Activated CD4-positive, alpha-beta T cell treated with anti-CD3 and anti-CD28 coated beads, Interleukin-2, amount 10 ng/mL, durations not matched to agents 7 days and 5 days (primary cell): ENCODE measurements around the gene PTK7. TPM values are rescaled to one million over a fixed set of nuclear protein-coding genes. Genes with fewer than 3 reads are reported as not detected.
"Not testable (repeated sequence)": the region's sequence is repeated elsewhere in the genome, so short reads cannot be mapped to it uniquely, and the experiment has no call there.

ENCODE experiments used
- CTCF ChIA-PET: fragments of 350-600 bp; sonication (Branson Sonifier 250); formaldehyde crosslinking; loops from one replicate; lab custom pipeline; 2021; ENCODE audit warnings: antibody characterized with exemption; lab: Charles Lee
- POLR2A ChIA-PET: fragments of 350-600 bp; sonication (Branson Sonifier 250); formaldehyde crosslinking; loops from one replicate; lab custom pipeline; 2021; ENCODE audit warnings: antibody characterized with exemption; lab: Charles Lee
- DNase-seq: peaks from one replicate; pipeline ENCODE4 v3.0.0-alpha.2; 2020
- H3K27ac Mint-ChIP-seq: one replicate; pipeline ENCODE4 v1.8.0; 2021; ENCODE audit warnings: mild to moderate bottlenecking, moderate library complexity, mixed read lengths
- H3K27me3 Mint-ChIP-seq: one replicate; pipeline ENCODE4 v1.8.0; 2021; ENCODE audit warnings: mixed read lengths
- H3K36me3 Mint-ChIP-seq: one replicate; pipeline ENCODE4 v1.8.0; 2021; ENCODE audit warnings: low read depth, mixed read lengths
- H3K4me1 Mint-ChIP-seq: one replicate; pipeline ENCODE4 v1.8.0; 2021; ENCODE audit warnings: mixed read lengths
- H3K4me3 Mint-ChIP-seq: one replicate; pipeline ENCODE4 v1.8.0; 2021; ENCODE audit warnings: mild to moderate bottlenecking, moderate library complexity, mixed read lengths
- H3K9me3 Mint-ChIP-seq: one replicate; pipeline ENCODE4 v1.8.0; 2021; ENCODE audit warnings: mixed read lengths
- total RNA-seq, 2 experiments: library from RNA; stranded (reverse); gene quantifications; one replicate each; pipeline ENCODE4 v1.2.3, GENCODE V29; 2021

Gene PTK7
- total RNA-seq, 2 experiments from 2014 or later = 1.3 to 1.9 TPM

- H3K4me1 Mint-ChIP-seq = peaks cover 2% of the 10 kb centered on the region
- no peaks in the 10 kb centered on the region for H3K9me3 Mint-ChIP-seq
- CTCF ChIA-PET = interaction anchor here (0.7 kb wide), 1 partner anchor 60 kb away, joined by 3 read pairs; no protein-coding TSS in a partner anchor
- peaks cover 28% of the 10 kb centered on the region for H3K27me3 Mint-ChIP-seq
- no peak for DNase-seq
- no peak overlapping the region for H3K4me3 Mint-ChIP-seq
- H3K27ac Mint-ChIP-seq = no peak overlapping the region
- no peaks in the 10 kb centered on the region for H3K36me3 Mint-ChIP-seq
- POLR2A ChIA-PET = interaction anchor here (0.7 kb wide), 1 partner anchor 179 kb away, joined by 5 read pairs; no protein-coding TSS in a partner anchor
These were observed 2.6 kb downstream of the PTK7 start for GRCh38 chr6:43078691-43079090.

DNA sequence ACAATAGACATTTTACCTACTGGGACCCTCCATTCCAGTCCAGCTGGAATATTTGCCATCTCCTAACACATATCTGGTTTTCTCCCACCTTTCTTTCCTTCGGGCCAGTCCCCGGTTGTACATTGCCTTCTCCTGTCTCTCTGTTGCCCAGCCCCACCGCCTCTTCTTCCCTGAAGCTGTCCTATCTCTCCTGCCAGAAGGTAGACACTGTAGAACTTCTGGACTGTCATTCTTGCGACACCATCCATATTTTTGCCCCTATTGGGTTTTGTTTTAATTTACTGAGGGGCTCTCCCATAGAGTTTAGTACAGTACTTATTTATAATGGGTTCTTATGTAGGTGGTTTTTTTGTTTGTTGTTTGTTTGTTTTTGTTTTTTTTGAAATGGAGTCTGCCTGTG, 4.9 kb downstream of the PTK7 start:
- Mint-ChIP-seq H3K4me3 (no peak overlapping the region), H3K4me1 (peaks cover 2% of the 10 kb centered on the region), H3K9me3 (no peaks in the 10 kb centered on the region), H3K27ac (no peak overlapping the region), H3K27me3 (peaks cover 26% of the 10 kb centered on the region), H3K36me3 (no peaks in the 10 kb centered on the region)
- ChIA-PET CTCF (no interaction called here), POLR2A (interaction anchor here (0.6 kb wide), 1 partner anchor 39 kb away, joined by 3 read pairs; no protein-coding TSS in a partner anchor)
- DNase-seq = no peak

DNA sequence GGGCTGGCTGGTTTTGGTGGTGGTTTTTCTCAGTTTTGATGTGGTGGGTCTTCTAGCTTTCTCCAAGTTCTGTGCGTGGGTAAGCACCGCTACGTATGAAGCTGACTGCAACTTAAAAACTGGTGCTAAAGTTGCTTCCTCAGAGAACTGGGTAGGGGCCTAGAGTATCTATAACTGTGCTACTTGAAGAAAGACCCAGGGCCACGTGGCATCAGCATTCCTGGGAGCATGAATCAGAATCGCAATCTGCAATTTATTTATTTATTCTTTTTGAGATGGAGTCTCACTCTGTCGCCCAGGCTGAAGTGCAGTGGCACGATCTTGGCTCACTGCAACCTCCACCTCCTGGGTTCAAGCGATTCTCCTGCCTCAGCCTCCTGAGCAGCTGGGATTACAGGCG, 5.8 kb downstream of the PTK7 start:
- POLR2A ChIA-PET = interaction anchor here (0.6 kb wide), 2 partner anchors 40 to 145 kb away, joined by 3 read pairs; no protein-coding TSS in a partner anchor
- CTCF ChIA-PET, H3K9me3 Mint-ChIP-seq: not testable (repeated sequence)

GRCh38 chr6:43082806-43083655, 6.9 kb downstream of the PTK7 start:
- CTCF ChIA-PET = no interaction called here
- POLR2A ChIA-PET = interaction anchor here (0.6 kb wide), 1 partner anchor 1235 kb away, joined by 3 read pairs; no protein-coding TSS in a partner anchor
- no peak overlapping the region for H3K4me3 Mint-ChIP-seq

More for the DNA sequence above, 5.8 kb downstream of the PTK7 start:
- H3K4me3 Mint-ChIP-seq, H3K36me3 Mint-ChIP-seq, H3K4me1 Mint-ChIP-seq, H3K27ac Mint-ChIP-seq, DNase-seq: not testable (repeated sequence)
- H3K27me3 Mint-ChIP-seq = peaks cover 21% of the 10 kb centered on the region

DNA sequence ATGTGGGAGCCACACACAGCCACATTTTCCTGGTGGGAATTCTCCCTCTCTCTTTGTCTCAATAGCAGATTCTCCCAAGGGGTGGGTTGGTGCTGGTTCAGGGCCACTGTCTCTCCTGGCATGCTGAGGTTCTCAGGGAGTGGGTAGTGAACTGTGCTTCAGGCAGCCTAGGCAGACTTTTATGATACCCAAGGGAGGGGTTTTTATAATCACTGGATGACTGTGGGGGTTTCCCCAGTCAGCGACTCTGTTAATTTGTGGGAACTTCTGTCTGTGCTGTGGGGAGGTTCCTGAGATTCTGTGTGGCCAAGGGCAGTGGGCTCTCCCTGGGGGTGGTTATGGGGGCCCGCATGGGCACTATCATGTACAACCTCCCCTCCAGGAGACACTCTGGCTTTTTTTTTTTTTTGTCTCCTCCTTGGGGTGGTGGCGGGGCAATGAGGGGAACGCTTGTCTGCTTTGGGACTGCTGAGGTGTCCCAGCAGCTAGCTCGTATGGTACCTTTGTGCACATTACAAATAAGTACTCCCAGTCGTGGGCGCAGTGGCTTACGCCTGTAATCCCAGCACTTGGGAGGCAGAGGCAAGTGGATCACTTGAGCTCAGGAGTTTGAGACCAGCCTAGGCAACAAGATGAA, 10.0 kb downstream of the PTK7 start:
- POLR2A ChIA-PET = interaction anchor here (0.6 kb wide), 1 partner anchor 39 kb away, joined by 4 read pairs; no protein-coding TSS in a partner anchor
- Mint-ChIP-seq H3K27me3 (no peaks in the 10 kb centered on the region), H3K9me3 (no peaks in the 10 kb centered on the region), H3K4me1 (peaks cover 2% of the 10 kb centered on the region), H3K27ac (no peak overlapping the region), H3K36me3 (no peaks in the 10 kb centered on the region), H3K4me3 (no peak overlapping the region)
- no peak for DNase-seq
- CTCF ChIA-PET = interaction anchor here (1.3 kb wide), 1 partner anchor 10 kb away, joined by 3 read pairs; the partner anchor contains the start of gene PTK7

More at GRCh38 chr6:43082806-43083655, 6.9 kb downstream of the PTK7 start:
- no peaks in the 10 kb centered on the region for H3K9me3 Mint-ChIP-seq
- no peak for DNase-seq
- H3K36me3 Mint-ChIP-seq = no peaks in the 10 kb centered on the region
- peaks cover 10% of the 10 kb centered on the region for H3K27me3 Mint-ChIP-seq
- H3K4me1 Mint-ChIP-seq = peaks cover 2% of the 10 kb centered on the region
- H3K27ac Mint-ChIP-seq = no peak overlapping the region

GRCh38 chr6:43088654-43089056, 12.5 kb downstream of the PTK7 start:
- no peaks in the 10 kb centered on the region for H3K36me3 Mint-ChIP-seq
- CTCF ChIA-PET = interaction anchor here (0.6 kb wide), 2 partner anchors 49 to 203 kb away, joined by 3 to 4 read pairs; no protein-coding TSS in a partner anchor
- H3K27me3 Mint-ChIP-seq = no peaks in the 10 kb centered on the region
- no peaks in the 10 kb centered on the region for H3K9me3 Mint-ChIP-seq
- DNase-seq = no peak
- H3K4me1 Mint-ChIP-seq = peaks cover 12% of the 10 kb centered on the region
- H3K4me3 Mint-ChIP-seq = no peak overlapping the region
- POLR2A ChIA-PET = no interaction called here
- H3K27ac Mint-ChIP-seq = no peak overlapping the region

- ChIA-PET POLR2A (no interaction called here), CTCF (interaction anchor here (0.9 kb wide), 1 partner anchor 12 kb away, joined by 3 read pairs; no protein-coding TSS in a partner anchor)
- no peak overlapping the region for H3K27ac Mint-ChIP-seq
- H3K4me1 Mint-ChIP-seq = peaks cover 16% of the 10 kb centered on the region
- no peak for DNase-seq
- H3K9me3 Mint-ChIP-seq = no peaks in the 10 kb centered on the region
- H3K36me3 Mint-ChIP-seq = no peaks in the 10 kb centered on the region
- no peak overlapping the region for H3K4me3 Mint-ChIP-seq
- no peaks in the 10 kb centered on the region for H3K27me3 Mint-ChIP-seq
These were observed 13.4 kb downstream of the PTK7 start for GRCh38 chr6:43089467-43089866.

DNA sequence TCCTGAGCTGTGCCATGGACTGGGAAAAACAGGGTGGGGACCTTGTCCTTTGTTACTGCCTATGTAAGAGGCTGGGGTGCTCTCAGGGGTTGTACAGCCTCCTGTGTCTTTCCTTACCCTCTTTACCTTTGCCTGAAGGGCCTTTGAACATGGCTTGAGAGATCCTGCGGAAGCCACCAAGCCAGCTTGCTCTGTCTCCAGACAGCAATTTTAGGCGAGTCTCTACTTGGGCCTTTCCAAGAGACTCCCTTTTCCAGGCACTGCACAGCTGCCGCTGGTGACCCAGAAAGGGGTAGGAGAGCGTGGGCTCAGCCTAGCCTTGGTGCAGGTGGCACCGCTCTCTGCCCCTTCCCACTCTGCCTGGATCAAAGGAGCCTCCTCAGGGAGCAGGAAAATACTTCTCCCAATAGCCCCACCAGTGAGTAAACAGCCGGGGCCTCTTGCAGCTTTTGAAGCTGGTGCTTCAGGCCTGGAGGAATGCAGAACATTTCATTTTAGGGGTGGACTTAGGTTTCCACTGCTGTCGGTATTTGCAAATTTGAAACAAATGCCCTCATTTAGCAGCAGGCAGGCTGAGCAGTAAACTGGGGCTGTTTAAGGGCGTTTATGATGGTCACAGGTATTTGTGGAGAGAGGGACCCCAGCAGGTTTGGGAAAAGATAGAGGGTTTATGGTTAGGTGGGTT, 13.9 kb downstream of the PTK7 start:
- Mint-ChIP-seq H3K4me1 (peaks cover 16% of the 10 kb centered on the region), H3K36me3 (no peaks in the 10 kb centered on the region), H3K4me3 (no peak overlapping the region), H3K9me3 (no peaks in the 10 kb centered on the region), H3K27me3 (no peaks in the 10 kb centered on the region), H3K27ac (no peak overlapping the region)
- CTCF ChIA-PET = interaction anchor here (0.6 to 0.9 kb wide), 2 partner anchors 13 to 62 kb away, joined by 3 read pairs; no protein-coding TSS in a partner anchor
- DNase-seq = no peak
- POLR2A ChIA-PET = no interaction called here

GRCh38 chr6:43090559-43090956, 14.4 kb downstream of the PTK7 start:
- ChIA-PET POLR2A (no interaction called here), CTCF (interaction anchor here (0.6 kb wide), 2 partner anchors 25 to 61 kb away, joined by 3 read pairs; no protein-coding TSS in a partner anchor)
- Mint-ChIP-seq H3K27me3 (no peaks in the 10 kb centered on the region), H3K4me1 (peaks cover 19% of the 10 kb centered on the region), H3K4me3 (no peak overlapping the region), H3K36me3 (no peaks in the 10 kb centered on the region), H3K9me3 (no peaks in the 10 kb centered on the region), H3K27ac (no peak overlapping the region)
- DNase-seq = no peak

- ChIA-PET CTCF (interaction anchor here (0.6 kb wide), 1 partner anchor 26 kb away, joined by 3 read pairs; no protein-coding TSS in a partner anchor), POLR2A (interaction anchor here (0.6 kb wide), 1 partner anchor 320 kb away, joined by 5 read pairs; no protein-coding TSS in a partner anchor)
- no peaks in the 10 kb centered on the region for H3K27me3 Mint-ChIP-seq
- no peaks in the 10 kb centered on the region for H3K36me3 Mint-ChIP-seq
- H3K27ac Mint-ChIP-seq = no peak overlapping the region
- H3K4me3 Mint-ChIP-seq = no peak overlapping the region
- DNase-seq = no peak
- H3K9me3 Mint-ChIP-seq = no peaks in the 10 kb centered on the region
- peaks cover 23% of the 10 kb centered on the region for H3K4me1 Mint-ChIP-seq
These were observed 14.9 kb downstream of the PTK7 start for GRCh38 chr6:43091020-43091419.

GRCh38 chr6:43091436-43091991, 15.4 kb downstream of the PTK7 start:
- Mint-ChIP-seq H3K4me1 (peaks cover 28% of the 10 kb centered on the region), H3K36me3 (no peaks in the 10 kb centered on the region), H3K27me3 (no peaks in the 10 kb centered on the region), H3K27ac (no peak overlapping the region), H3K9me3 (no peaks in the 10 kb centered on the region), H3K4me3 (no peak overlapping the region)
- DNase-seq = no peak
- CTCF ChIA-PET = no interaction called here
- POLR2A ChIA-PET = interaction anchor here (0.6 kb wide), 1 partner anchor 320 kb away, joined by 5 read pairs; no protein-coding TSS in a partner anchor

DNA sequence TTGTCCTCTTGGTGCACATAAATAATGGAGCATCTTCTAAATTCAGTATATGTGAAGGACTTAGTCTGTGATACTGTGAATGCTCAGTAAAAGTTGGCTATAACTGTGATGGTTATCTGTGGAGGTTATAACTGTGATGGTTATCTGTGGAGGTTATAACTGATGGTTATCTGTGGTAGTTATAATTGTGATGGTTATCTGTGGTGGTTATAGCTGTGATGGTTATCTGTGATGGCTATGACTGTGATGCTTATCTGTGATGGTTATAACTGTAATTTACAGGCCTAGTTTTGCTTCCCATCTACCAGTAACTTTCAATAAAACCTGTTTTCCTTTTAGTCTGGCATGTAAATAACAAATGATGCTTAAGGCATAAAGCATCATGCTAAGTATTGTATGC, 16.5 kb downstream of the PTK7 start:
- no peak overlapping the region for H3K4me3 Mint-ChIP-seq
- POLR2A ChIA-PET = no interaction called here

More for the DNA sequence above, 16.5 kb downstream of the PTK7 start:
- DNase-seq = no peak
- no peaks in the 10 kb centered on the region for H3K27me3 Mint-ChIP-seq
- H3K4me1 Mint-ChIP-seq = peaks cover 28% of the 10 kb centered on the region
- CTCF ChIA-PET = no interaction called here
- H3K9me3 Mint-ChIP-seq = no peaks in the 10 kb centered on the region
- no peaks in the 10 kb centered on the region for H3K36me3 Mint-ChIP-seq
- no peak overlapping the region for H3K27ac Mint-ChIP-seq
